Left ventricle myocardium superior (tissue), 1 donor: ENCODE results near the gene MRPL50. TPM values are rescaled to one million over a fixed set of nuclear protein-coding genes. Genes with fewer than 3 reads are reported as not detected.

Source experiments
- ATAC-seq: fragments of 200-7000 bp; cut with Tn5 transposase; one replicate; pipeline ENCODE4 v1.9.1; 2020; ENCODE audit warnings: mild to moderate bottlenecking, moderate library complexity
- DNase-seq: peaks from one replicate; pipeline ENCODE4 v3.0.0-alpha.2; 2020
- intact Hi-C: fragments of 100-400 bp; cut with micrococcal nuclease; formaldehyde crosslinking; loops from one replicate; pipeline ENCODE4 v1.11.0; 2022
- long read RNA-seq: library from polyadenylated mRNA; unstranded; transcript quantifications from one replicate; pipeline ENCODE4 v2.0.0, GENCODE V29; 2021
- total RNA-seq: library from RNA; stranded (reverse); fragmentation: NEBNext Ultra II Directional; extraction: Animal tissue kit (Norgen Biotek cat#: 25700); gene quantifications from one replicate; pipeline ENCODE4 v1.2.1, GENCODE V29; 2021
- donor health status: DM: no; HTN: yes; CAD: no; lungs with severe emphysema.

MRPL50 gene
- 18.2 TPM for total RNA-seq
- long read RNA-seq, transcript MRPL50-201 (2 exons, 3,332 nt) = major isoform, 45 of 48 reads
- long read RNA-seq, partial matches to known transcripts = 0 of 48 reads
- long read RNA-seq, other reads (novel, unspliced or antisense) = 3 of 48 reads

DNA sequence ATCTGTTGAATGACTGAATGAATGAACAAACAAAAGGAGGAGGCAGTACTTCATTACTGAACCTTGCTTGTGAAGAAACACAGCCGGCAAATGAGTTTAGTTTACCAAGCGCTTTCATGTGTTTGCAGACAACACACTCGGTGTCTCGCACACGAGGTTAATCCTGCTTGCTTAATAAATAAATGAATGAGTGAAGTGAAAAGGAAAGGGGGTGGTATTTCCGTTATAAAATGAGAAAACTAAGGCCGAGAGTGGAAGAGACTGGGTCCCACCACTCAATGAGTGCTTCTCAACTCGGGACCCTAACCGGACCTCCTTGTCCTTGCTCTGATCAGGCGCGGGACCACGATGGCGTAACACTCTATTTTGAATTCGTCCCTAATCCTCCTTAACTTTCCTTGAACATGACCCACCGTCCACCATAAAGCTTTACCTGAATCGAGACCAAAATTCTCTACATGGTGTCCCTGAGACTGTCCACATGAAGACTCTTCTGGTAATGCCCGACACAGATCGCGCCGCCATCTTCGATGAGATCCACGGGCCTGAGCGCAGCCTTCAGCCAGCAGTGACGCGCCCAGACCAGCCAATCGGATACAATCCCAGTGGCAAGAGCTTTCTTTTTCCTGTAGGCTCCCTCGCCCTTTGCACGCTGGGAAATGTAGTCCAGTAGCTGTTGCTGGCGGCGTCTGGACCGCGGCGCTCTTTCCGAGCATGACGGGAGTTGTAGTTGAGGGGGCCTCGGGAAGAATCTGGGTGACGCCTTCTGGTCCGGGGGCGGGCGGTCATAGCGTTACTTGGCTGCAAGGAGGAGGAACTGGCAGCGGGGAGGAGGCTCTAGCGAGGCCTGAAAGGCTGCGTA lies at the start of gene MRPL50, which contains the start of gene ZNF189:
Gene MRPL50 (minus strand): TSS at position 551 of the 862 bp plus-strand sequence. CDS start 26 bp downstream, at position 525.
Gene ZNF189 (plus strand): TSS at position 784 of the 862 bp plus-strand sequence. CDS start 306 bp downstream, outside the sequence.
- peak; percentile 97 for DNase-seq
- ATAC-seq = peak; percentile 97
- intact Hi-C loops = loop anchor here (5.0 kb wide), 1 partner anchor 134 kb away; the partner anchor contains the start of gene RNF20

DNA sequence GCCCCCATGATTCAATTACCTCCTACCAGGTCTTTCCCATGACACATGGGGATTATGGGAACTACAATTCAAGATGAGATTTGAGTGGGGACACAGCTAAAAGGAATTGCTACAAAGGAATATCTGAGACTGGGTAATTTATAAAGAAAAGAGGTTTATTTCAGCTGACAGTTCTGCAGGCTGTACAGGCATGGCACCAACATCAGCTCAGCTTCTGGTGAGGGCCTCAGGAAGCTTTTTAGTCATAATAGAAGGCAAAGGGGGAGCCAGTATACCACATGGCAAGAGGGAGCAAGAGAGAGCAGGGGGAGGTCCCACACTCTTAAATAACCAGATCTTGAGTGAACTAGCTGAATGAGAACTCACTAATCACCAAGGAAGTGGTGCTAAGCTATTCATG lies 48.3 kb upstream of the MRPL50 start:
- ATAC-seq (no peak), DNase-seq (no peak)
- intact Hi-C loops = no loop called here

DNA sequence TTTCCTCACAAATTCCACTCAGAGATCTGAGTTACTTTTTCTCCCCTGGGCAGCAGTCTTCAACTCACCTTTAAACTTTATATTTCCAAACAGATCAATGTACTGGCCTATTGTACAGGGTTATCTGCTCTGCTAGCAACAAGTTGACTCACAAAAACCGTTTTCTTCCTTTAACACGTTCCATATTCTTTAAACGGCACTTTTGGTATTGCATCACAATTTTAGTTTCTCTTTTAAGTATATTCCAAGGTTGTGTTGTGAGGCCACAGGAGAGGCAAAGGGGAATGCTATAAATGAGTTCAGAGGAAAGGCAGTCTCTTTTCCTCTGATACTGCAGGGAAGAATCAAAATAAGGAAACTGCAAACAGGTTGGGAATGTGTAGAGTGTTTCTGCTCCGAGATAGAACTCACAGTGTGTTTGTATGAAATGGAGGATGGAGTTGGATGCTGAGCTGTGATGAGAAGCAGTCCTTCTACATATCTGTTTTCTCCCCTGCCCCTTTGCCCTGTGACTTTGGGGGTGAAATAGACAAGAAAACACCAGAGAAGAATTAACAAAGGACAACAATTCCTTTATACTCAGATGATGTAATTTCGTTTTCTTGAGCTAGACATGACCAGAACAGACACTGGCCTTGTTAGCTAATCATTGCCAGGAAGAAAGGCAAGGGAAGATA lies 47.1 kb upstream of the MRPL50 start:
- no peak for ATAC-seq

DNA sequence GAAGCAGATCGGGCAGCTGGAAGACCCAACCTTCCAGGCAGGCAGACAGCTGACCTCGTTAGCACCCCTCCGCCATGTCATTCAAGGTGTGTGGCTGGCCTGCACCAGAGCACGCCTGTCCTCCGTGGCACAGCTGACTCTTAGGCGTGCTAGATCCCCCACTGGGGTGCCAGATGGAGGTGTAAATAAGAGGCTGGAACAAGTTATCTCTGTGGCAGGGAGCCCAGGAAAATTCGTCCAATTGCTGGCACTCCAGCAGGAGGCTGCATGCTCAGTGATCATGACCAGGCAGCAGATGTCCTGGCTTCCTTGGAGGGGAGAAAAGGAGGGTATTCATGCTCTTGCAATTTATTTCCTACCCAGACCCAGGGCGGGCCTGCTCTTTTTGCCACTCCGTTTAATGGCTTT lies 45.0 kb upstream of the MRPL50 start:
- ATAC-seq (peak; percentile 98), DNase-seq (peak; percentile 80)
- intact Hi-C loops = no loop called here

More for the DNA sequence above, 47.1 kb upstream of the MRPL50 start:
- intact Hi-C loops = no loop called here
- no peak for DNase-seq

DNA sequence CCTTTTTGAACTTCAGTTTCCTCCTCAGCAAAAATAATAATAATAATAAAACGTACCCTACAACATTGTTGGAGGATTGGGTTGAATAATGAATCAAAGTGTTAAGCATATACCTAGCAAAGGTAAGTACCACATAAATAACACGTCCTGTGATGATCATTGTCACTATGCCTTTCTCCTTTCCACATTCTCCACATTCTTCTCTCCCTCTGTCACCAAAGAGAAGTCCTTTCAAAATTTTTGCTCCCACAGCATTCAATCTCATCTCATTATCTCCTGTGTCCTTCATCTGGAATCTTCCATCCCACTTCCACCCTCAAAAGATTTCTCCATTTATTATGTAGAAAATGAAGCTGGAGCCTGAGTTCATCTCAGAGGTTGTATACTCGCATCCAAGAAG lies 44.3 kb upstream of the MRPL50 start:
- DNase-seq = no peak
- intact Hi-C loops = no loop called here
- ATAC-seq = no peak

DNA sequence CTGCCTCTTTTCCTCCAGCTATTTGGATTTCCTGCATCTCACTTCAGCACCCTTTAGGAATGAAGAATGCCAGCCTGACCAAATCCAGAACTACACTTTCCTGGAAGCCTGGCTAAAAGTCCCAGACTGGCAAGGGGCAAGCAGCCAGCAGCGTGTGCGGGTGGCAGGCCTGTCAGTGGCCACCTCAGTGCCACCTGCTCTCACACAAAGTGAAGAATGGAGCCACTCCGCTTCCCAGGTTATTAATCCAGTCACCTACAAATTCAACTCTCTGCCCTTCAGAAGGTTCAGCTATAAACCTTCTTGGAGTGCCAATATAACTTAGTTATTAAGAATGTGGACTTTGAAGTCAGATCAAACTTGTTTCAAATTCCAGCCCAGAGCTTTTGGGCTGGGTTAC lies 43.9 kb upstream of the MRPL50 start:
- intact Hi-C loops = no loop called here
- ATAC-seq (peak; percentile 77), DNase-seq (peak; percentile 78)

DNA sequence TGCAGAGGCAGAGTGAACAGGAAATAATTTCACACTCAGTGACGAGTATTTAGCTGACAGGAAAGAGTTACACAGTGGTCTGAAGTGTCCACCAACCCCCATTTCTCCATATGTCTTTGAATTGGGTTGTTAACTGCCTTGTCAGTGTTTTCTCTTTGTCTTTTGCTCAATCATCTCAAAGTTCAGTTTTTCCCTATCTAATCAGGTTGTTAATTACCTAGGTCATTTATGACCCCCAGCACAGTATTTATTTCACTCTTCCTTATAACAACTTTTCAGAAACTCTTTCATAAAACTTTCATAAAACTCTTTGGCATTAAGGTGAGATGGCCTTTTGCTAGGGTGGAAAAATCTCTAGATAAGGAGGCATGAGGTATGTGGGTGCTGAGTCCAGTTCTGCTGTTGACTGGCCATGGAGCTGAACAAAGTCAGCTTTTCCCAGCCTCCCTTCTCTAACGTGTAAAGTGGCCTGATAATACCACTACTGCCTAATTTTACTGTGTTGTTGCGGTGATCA lies 42.4 kb upstream of the MRPL50 start:
- ATAC-seq (no peak), DNase-seq (no peak)
- intact Hi-C loops = no loop called here

DNA sequence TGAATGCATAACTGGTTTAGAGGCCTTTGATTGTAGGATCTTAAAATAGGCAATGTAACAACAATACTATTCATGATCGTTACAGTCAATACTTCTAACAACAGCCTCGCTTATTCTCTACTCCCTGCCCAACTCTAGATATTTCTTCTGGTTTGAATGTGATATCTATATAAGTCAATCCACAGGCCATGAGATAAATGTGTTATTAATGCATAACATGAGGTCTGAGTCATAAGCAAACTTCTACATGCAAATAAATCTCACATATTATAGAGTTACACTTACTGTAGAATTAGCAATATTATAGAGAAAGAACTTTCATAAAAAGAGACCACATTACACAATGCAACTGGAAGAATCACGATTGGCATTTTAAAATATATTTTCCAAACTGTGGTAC lies 40.1 kb upstream of the MRPL50 start:
- ATAC-seq = no peak
- no peak for DNase-seq
- intact Hi-C loops = no loop called here

DNA sequence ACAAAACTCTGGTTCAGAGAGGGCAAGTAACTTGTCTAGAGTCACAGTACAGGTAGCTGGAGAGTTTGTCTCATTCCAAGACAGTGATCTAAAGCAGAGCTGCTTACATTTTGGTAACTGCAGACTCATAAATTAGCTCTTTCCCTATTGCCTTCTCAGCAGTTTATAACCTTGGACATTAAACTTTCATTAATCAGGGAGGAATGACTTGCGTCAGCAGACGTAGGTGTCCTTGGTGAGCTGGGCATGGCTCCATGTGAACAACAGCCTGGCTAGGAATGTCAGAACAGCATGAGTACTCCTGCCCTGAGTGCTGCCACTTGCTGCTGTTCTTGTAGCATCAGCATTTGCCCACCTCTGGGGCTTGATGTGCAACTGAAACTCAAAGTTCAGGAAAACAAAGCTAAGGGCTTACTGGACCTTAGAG lies 39.4 kb upstream of the MRPL50 start:
- DNase-seq (peak; percentile 76), ATAC-seq (peak; percentile 94)
- intact Hi-C loops = no loop called here

DNA sequence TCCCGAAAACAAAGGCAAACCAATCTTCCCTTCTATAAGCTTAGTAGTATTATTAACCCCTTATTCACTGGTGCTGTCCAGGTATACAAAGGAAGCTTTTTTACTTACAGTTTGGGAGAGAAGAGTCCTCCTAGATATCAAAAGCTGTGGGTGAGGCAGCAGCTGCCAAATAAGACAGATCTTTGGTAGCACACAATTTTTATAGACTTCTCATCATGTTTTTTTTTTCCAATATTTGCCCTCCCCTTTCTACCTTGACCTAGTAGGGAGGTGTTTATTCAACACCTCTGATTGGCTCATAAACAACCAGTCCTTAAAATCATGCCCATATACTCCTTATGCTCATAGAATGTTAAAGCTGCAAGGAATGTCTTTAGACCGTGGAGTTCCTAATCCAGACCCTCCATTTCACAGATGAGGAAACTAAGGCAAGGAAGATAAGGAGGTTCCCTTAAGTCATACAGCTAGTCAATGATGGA lies 37.2 kb upstream of the MRPL50 start, which contains the start of gene ALDOB:
Gene ALDOB (minus strand): TSS at position 174 of the 479 bp plus-strand sequence. CDS start 4,887 bp downstream, outside the sequence.
- intact Hi-C loops = no loop called here
- DNase-seq (no peak), ATAC-seq (no peak)

DNA sequence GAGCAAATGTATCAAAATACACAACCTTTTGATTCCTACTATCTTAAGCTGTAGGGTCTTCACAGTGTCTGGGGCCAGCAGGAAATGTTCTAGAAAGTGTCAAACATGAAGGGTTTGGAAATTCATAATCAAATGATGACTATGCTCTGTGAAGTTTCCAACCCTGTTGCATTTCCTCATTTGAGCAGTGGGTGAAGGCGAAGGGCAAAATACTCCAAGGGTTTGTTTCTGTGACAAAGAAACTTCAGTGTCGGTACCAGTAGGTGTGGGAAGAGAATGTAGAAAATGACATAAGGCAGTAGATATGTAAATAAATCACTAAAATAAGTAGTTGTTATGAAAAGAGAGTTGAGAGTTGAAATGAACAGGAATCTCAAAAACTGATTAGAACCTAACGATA lies 36.6 kb upstream of the MRPL50 start:
- ATAC-seq (no peak), DNase-seq (no peak)
- intact Hi-C loops = no loop called here

DNA sequence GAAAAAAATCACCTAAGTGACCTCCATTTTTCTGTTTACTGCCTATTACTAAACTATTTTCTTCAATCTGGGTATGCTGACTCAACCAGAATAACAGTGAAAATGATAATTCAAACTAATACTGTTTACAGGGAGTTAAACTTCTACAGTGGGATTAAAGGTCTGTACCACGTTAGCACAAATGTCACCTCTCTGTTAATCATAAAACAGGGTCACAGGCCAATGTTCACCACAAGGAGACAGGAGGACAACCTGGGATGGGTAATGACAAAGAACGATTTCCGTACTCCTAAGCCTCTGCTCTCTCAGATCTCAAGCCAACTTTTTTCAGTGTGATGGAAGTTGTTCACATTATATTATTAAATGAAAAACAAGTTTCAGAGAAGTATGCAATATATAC lies 34.8 kb upstream of the MRPL50 start:
- no peak for DNase-seq
- ATAC-seq = no peak
- intact Hi-C loops = no loop called here

DNA sequence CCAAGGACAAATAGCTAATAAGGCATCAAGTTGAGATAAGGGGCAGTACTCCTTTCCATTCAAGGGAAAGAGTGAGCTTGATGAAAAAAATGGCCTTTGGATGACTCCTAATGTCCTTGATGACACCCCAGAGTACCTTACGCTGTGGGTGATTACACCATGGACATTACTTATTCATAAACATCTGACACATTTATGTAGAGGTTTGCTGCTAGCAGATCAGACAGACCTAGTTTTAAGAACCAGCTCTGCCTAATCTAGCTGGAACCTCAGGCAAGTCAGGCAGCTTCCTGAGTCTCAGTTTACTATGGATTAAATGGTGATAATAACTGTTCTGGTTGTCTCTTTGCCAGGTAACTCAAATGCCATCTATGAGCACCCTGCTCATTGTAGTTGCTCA lies 34.3 kb upstream of the MRPL50 start:
- ATAC-seq = no peak
- intact Hi-C loops = no loop called here
- DNase-seq = no peak

DNA sequence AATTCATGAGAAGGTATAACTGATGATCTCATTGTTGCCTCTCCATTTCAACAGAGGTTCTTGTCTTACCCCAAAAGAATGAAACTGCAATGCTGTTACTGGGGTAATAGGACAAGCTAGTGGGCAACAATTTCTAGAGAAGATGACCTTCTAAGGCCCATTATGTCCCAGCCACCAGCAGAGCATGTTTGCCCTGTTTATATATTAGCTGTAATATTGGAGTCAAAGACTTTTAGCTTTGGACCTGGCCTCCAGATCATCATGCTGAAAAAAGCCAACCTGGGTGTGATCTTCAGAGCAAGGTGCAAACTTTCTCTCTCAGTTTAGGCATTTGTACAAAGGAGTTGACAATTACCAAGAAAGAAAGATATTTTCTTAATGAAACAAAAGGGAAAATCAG lies 33.8 kb upstream of the MRPL50 start:
- ATAC-seq = no peak
- DNase-seq = no peak
- intact Hi-C loops = no loop called here

DNA sequence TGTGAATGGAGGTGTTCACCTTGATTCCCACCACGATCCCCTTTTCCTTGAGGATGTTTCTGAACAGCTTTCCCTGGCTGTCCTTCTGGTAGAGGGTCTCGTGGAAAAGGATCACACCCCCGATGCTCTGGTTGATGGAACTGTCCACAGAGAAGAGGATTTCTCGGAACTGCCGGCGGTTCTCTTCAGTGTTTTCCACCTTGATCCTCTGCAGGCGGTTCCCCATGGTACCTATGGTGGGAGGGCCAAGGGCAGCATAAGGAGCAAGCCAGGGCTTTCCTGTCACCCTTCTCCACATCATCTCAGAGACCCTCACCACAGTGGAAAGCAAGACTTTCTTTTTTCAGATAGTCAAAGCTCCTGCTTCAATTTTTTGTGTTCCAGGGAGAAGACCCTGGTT lies 31.3 kb upstream of the MRPL50 start:
- no peak for ATAC-seq
- DNase-seq = no peak
- intact Hi-C loops = no loop called here

DNA sequence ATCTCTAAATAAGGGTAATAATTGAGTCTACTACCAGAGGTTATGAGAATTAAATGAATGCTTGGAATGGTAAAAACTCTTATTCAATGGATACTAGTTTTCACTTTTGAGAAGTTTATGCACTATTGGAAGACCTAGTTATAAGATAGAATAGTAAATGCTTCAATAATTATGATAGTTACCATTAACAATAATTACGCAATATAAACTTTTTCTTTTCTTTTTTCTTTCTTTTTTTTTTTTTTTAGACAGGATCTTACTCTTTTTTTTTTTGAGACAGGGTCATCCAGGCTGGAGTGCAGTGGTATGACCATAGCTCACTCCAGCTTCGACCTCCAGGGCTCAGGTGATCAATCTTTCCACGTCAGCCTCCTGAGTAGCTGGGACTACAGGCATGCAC lies 30.5 kb upstream of the MRPL50 start:
- ATAC-seq = no peak
- intact Hi-C loops = no loop called here

DNA sequence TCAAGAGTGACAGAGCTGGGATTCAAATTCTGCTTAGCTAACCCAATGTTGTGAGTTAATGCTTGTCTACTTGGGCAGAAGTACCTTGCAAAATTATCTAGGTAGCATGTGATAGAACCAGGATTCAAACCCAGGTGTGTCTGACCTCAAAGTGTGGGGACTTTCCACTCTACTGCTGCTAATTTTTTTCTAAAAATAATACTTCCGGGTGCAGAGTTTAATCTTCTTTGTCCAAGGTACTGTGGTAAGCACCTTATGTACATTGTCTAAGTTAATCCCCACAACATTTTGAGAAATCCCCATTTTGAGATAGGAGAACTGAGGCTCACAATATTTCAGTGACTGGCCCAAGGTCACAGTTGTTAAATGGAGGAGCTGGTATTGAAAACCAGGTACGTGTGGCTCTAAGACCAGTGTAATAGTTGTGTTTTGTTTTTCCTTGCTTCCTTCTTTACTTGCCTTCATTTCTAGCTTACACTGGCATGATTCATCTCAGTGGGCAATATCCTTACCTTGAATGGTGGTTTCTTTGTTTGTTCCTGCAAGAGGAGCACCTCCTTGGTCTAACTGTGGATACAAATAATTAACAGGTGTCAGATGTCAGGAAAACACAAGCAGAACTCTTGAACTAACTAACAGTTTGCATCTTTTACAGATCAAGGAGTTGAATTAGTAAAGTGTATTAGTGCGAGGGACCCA lies 29.7 kb upstream of the MRPL50 start:
- intact Hi-C loops = no loop called here
- DNase-seq = no peak
- ATAC-seq = no peak

More for the DNA sequence above, 30.5 kb upstream of the MRPL50 start:
- DNase-seq = no peak

DNA sequence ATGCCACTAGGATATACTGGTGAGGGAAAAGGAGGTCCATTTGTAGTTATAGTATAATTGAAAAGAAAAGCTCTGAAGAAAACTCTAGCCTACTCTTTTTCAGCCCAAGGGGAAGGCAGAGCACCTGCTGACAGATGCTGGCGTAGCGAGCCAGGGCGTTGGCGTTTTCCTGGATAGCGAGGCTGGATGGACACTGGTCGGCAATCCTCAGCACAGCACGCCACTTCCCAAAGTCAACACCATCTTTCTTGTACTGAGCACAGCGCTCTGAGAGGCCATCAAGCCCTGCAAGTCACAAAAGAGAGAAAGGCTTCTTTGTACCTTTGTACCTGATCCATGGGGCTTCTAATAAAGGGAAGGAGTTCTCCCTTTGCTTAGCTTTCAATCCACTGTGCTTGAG lies 28.9 kb upstream of the MRPL50 start:
- no peak for ATAC-seq
- no peak for DNase-seq
- intact Hi-C loops = no loop called here

DNA sequence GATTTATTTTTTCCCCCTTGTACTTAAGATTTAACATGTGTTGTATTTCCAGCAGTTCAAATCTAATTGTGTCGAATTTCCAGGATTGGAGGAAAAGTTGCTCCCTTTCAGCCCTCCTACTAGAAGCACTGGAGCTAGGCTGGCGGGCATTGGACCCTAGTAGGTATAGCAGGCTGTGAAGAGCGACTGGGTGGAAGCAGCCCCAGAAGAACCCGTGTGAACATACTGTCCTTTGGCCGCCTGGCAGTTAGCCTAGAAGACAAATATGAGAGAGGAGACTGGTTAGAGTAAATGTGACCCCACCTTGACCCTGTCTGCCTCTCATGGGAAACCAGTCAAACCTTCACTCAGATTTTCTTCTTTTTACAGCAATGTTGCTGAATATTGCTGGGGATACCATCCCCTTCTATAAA lies 23.2 kb upstream of the MRPL50 start:
- peak; percentile 49 for ATAC-seq
- intact Hi-C loops = no loop called here
- peak; percentile 30 for DNase-seq
